ENCODE results near the gene GBF1.
"Not testable (repeated sequence)": the region's sequence is repeated elsewhere in the genome, so short reads cannot be mapped to it uniquely, and the experiment has no call there.

The GBF1 gene

GRCh38 chr10:102267748-102268147 lies 22.4 kb downstream of the GBF1 start:
- DNase-seq (ENCODE audit: low spot score): no peak

DNA sequence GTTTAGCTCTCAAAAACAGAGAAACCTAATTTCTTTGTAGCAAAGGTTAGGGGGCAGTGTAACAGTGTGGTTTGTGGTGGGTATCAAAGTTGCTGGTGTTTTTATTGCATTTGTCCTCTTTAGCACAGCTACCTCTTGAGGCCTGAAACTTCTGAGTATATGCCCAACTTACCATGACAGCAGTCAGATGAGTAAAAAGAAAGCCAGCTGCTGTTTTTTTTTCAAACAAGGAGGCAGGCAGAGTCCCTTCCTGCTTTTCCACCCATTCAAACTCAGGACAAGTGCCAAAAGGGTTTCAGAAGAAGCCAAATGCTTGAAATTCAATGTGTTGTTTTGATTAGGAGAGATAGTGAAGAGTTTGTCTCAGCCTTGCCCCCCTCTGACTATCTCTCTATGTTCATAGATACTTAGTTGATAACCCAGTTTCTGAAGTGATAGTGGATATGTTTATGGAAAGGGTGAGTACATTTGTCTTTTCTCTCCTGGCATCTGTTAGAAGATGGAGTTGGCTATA lies 23.1 kb downstream of the GBF1 start:
- DNase-seq (ENCODE audit: low spot score): no peak

GRCh38 chr10:102269017-102269416 lies 23.7 kb downstream of the GBF1 start:
- no peak for DNase-seq (ENCODE audit: low spot score)

DNA sequence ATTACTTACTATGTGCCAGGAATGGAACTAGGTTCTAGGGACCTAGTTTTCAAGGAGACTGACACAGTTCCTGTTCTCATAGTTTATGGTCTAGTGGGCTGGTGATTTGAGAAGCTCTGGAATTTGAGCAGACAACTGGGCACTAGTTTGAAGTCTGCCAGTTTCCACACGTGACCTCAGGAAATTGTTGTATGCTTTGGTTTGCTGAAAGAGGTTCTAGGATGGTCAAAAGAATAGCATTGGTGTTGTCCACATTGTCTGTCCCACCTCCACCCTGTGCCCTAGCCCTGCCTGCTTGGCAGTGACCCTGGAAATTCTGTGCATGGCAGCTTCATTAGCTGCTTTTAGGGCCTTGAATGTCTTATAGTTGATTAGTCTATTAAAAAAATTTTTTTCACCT lies 28.7 kb downstream of the GBF1 start:
- no peak for DNase-seq (ENCODE audit: low spot score)

- DNase-seq (ENCODE audit: low spot score): no peak
These were observed 30.0 kb downstream of the GBF1 start for GRCh38 chr10:102275343-102275742.

DNA sequence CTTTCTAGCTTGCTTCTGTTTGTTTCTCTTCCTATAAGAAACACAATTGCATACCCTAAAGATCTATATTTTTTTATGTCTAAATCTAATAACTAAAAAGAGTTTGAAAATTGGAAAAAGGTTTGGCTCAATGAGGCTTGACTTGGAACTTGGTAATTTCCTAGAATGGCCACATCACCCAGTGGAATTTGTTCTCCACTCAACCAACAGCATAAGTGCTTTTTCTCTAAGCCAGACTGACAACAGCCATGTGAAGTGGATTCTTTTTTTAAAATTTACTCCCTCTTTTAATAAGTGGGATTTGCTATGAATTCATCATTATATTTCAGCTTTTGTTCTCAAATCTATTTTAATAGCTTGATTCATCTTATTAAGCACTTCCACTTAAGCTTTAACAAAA lies 33.8 kb downstream of the GBF1 start:
- no peak for DNase-seq (ENCODE audit: low spot score)

GRCh38 chr10:102280397-102281101 lies 35.2 kb downstream of the GBF1 start:
- no peak for DNase-seq (ENCODE audit: low spot score)

- DNase-seq (ENCODE audit: low spot score): no peak
These were observed 35.8 kb downstream of the GBF1 start for GRCh38 chr10:102281102-102281487.

- no peak for DNase-seq (ENCODE audit: low spot score)
These were observed 38.2 kb downstream of the GBF1 start for GRCh38 chr10:102283488-102283887.

GRCh38 chr10:102283890-102284289 lies 38.6 kb downstream of the GBF1 start:
- DNase-seq (ENCODE audit: low spot score): no peak

DNA sequence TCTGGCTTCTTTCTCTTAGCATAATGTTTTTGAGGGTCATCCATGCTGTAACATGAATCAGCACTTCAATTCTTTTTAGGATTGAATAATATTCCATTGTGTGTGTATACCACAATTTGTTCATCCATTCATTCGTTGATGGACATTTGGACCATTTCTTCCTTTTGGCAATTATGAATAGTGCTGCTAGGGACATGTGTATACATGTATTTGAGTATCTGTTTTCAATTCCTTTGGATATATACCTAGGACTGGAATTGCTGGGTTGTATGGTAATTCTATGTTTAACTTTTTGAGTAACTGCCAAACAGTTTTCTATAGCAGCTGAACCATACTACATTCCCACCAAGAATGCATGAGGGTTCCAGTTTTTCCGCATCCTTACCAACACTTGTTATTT lies 39.2 kb downstream of the GBF1 start:
- DNase-seq (ENCODE audit: low spot score): no peak

DNA sequence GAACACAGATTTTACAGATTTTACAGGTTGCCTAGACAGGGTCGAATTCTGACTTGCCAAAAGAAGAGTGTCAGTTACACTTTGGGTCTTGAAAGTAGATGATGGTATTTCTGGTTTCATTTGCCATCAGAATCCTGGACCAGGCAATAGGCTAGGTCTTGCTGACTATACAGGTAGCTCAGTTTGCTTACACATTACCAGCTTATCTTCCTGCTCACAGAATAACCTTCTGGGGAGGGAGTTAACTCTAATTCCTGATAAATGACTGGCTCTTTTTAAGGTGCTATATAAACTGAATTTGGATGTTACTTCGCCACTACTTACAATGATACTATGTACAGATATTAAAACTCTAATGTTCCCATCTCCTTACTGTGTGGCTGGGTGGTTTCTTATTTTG lies 39.8 kb downstream of the GBF1 start:
- no peak for DNase-seq (ENCODE audit: low spot score)

- no peak for DNase-seq (ENCODE audit: low spot score)
These were observed 40.9 kb downstream of the GBF1 start for GRCh38 chr10:102286216-102286615.

- DNase-seq (ENCODE audit: low spot score): no peak
These were observed 42.2 kb downstream of the GBF1 start for GRCh38 chr10:102287538-102287937.

- no peak for DNase-seq (ENCODE audit: low spot score)
These were observed 42.7 kb downstream of the GBF1 start for GRCh38 chr10:102287991-102288390.

- no peak for DNase-seq (ENCODE audit: low spot score)
These were observed 44.0 kb downstream of the GBF1 start for GRCh38 chr10:102289356-102289755.

DNA sequence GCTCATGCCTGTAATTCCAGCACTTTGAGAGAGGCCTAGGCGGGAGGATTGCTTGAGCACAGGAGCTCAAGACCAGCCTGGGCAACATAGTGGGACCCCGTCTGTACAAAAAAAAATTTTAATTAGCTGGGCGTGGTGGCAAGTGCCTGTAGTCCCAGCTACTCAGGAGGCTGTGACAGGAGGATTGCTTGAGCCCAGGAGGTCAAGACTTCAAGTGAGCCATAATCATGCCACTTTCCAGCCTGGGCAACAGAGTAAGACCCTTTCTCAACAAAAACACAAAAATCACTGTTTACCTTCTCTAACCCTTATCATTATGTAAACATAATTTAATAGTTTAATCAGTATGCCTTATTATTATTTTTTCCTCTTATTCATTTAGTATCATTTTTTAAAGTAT lies 44.5 kb downstream of the GBF1 start:
- DNase-seq (ENCODE audit: low spot score): no peak

GRCh38 chr10:102291221-102291905 lies 46.0 kb downstream of the GBF1 start:
- DNase-seq (ENCODE audit: low spot score): no peak

DNA sequence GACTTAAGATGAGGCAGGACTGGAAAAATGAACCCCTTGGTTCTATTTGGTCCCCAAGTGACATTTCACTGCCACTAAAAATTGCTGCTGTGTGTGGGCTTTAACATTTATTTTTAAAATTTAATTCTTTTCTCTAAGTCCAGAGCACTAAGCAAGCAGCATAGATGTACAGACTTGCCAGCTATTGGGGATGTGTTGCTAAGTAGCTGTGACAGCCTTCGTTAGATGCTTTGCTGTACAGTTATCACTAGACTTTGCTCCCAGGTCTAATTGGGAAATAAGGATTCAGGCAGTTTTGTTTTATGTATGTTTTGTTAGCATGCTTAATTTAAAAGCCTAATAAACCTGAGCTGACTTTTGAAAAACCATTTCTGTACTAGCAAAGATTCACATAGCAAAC lies 51.8 kb downstream of the GBF1 start:
- DNase-seq (ENCODE audit: low spot score): no peak

DNA sequence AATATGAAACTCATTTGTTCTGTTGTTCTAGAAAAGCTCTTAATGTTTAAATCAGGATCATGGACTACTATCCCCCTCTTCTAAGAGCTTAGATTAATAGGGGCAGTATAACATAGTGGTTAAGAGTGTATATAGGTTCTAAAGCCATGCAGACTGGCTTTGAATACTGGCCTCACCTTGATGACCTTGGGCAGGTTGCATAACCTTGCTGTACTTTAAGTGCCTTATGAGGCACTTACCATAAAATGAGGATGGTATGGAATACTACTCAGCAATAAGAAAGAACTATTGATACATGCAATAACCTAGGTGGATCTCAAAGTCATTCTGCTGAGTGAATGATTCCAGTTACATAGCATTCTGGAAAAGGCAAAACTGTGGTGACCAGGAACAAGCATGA lies 53.6 kb downstream of the GBF1 start:
- no peak for DNase-seq (ENCODE audit: low spot score)

DNA sequence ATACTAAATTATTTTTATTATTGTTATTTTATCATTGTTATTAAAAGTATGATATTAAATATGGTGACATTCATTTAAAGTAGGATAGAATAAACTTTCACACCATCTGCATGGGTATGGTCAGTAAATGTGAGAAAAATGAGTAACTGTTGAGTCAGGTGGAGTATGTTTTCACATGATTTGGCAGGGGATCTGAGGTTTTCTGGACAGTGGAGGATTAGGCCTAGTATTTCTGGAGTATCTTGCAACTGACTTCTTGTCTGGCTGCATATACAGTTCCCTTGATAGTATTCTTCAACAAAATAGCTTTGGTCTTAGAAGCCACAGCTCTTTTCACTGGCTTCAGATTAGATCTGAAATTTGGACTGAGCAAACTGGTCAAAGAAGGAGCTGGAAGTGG lies 54.5 kb downstream of the GBF1 start:
- DNase-seq (ENCODE audit: low spot score): no peak

DNA sequence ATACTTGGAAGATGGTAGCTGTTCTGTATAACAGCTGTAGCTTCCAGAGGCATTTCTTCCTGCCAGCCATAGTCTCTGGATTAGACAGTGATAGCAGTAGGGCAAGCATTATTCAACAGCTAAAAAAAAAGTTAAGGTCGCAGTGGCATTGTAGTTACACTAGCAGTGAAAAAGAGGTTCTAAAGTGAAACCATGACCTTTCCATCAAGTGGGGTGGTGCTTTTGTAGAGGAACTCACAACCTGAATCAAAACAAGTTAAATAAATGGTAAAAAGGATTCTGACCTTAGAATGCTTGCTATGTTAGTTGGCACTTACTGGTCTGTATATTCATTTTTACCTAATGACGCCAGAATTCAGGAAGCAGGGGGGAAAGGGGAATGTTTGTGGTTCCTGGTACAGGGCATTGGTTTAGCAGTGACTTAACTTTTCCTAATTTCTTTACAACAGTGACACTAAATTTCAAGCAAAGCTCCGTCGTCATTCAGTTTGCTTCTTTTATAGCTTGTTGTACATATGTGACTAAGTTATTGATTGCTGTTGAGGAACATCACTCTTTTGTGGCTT lies 55.0 kb downstream of the GBF1 start:
- DNase-seq (ENCODE audit: low spot score): no peak

DNA sequence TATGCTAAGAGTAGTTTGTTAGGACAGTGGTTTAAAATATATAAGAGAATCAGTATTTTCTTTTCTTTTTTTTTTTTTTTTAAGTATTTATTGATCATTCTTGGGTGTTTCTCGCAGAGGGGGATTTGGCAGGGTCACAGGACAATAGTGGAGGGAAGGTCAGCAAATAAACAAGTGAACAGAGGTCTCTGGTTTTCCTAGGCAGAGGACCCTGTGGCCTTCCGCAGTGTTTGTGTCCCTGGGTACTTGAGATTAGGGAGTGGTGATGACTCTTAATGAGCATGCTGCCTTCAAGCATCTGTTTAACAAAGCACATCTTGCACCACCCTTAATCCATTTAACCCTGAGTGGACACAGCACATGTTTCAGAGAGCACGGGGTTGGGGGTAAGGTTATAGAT lies 55.6 kb downstream of the GBF1 start:
- DNase-seq (ENCODE audit: low spot score): not testable (repeated sequence)
